ENCODE measurements around the gene OR52I1. TPM values are rescaled to one million over a fixed set of nuclear protein-coding genes. Genes with fewer than 3 reads are reported as not detected.
A peak's percentile ranks its signal among the peaks of the same experiment; 100 is the strongest.

Gene OR52I1
- total and polyA plus RNA-seq, 2 donors from 2014 or later: not detected

- Histone ChIP-seq H3K9me3 (ENCODE audit: control insufficient read depth in 2 of 3, insufficient read depth in 1 of 3, low read length in 3 of 3) (no peaks in the 10 kb centered on the region), H3K4me3 (ENCODE audit: low read length in 3 of 3) (no peak overlapping the region), H3K9ac (ENCODE audit: low read length in 3 of 3) (no peak overlapping the region), H3K27ac (ENCODE audit: low read depth in 2 of 2, low read length in 2 of 2) (no peak overlapping the region), H3K27me3 (ENCODE audit: control insufficient read depth, insufficient read depth, low read length) (no peaks in the 10 kb centered on the region), H3K36me3 (ENCODE audit: control insufficient read depth in 2 of 3, insufficient read depth in 3 of 3, low read length in 3 of 3) (no peaks in the 10 kb centered on the region), H3K4me1 (ENCODE audit: control insufficient read depth in 2 of 3, insufficient read depth in 2 of 3, low read depth in 1 of 3, low read length in 3 of 3) (no peaks in the 10 kb centered on the region)
- TF ChIP-seq CTCF (IDR thresholded peaks at IDR 0.05; ENCODE audit: borderline replicate concordance, extremely low read depth, insufficient read depth): no peak
- intact Hi-C loops (cut with DNase I): no loop called here
- no peak for DNase-seq
- no peak for FAIRE-seq
Measured at GRCh38 chr11:4547416-4547815, 46.4 kb upstream of the OR52I1 start.

- DNase-seq: peak in 1 of 5 donors; percentile 46
- Histone ChIP-seq H3K9ac (ENCODE audit: low read length in 3 of 3) (no peak overlapping the region), H3K27ac (ENCODE audit: low read depth in 2 of 2, low read length in 2 of 2) (no peak overlapping the region), H3K4me1 (ENCODE audit: control insufficient read depth in 2 of 3, insufficient read depth in 2 of 3, low read depth in 1 of 3, low read length in 3 of 3) (no peaks in the 10 kb centered on the region), H3K27me3 (ENCODE audit: control insufficient read depth, insufficient read depth, low read length) (no peaks in the 10 kb centered on the region), H3K4me3 (ENCODE audit: low read length in 3 of 3) (no peak overlapping the region), H3K9me3 (ENCODE audit: control insufficient read depth in 2 of 3, insufficient read depth in 1 of 3, low read length in 3 of 3) (no peaks in the 10 kb centered on the region), H3K36me3 (ENCODE audit: control insufficient read depth in 2 of 3, insufficient read depth in 3 of 3, low read length in 3 of 3) (no peaks in the 10 kb centered on the region)
- intact Hi-C loops (cut with DNase I): no loop called here
- peak; percentile 21 for TF ChIP-seq CTCF (IDR thresholded peaks at IDR 0.05; ENCODE audit: borderline replicate concordance, extremely low read depth, insufficient read depth)
- no peak for FAIRE-seq
Measured at GRCh38 chr11:4551346-4551979, 42.4 kb upstream of the OR52I1 start.

GRCh38 chr11:4559527-4560440 lies 34.1 kb upstream of the OR52I1 start:
- TF ChIP-seq CTCF (IDR thresholded peaks at IDR 0.05; ENCODE audit: borderline replicate concordance, extremely low read depth, insufficient read depth): no peak
- Histone ChIP-seq H3K4me1 (ENCODE audit: control insufficient read depth in 2 of 3, insufficient read depth in 2 of 3, low read depth in 1 of 3, low read length in 3 of 3) (peaks cover 0 to 7% (median 0%) of the 10 kb centered on the region in 3 donors), H3K36me3 (ENCODE audit: control insufficient read depth in 2 of 3, insufficient read depth in 3 of 3, low read length in 3 of 3) (no peaks in the 10 kb centered on the region), H3K9me3 (ENCODE audit: control insufficient read depth in 2 of 3, insufficient read depth in 1 of 3, low read length in 3 of 3) (peaks cover 0 to 2% (median 0%) of the 10 kb centered on the region in 3 donors), H3K4me3 (ENCODE audit: low read length in 3 of 3) (no peak overlapping the region), H3K27me3 (ENCODE audit: control insufficient read depth, insufficient read depth, low read length) (no peaks in the 10 kb centered on the region), H3K27ac (ENCODE audit: low read depth in 2 of 2, low read length in 2 of 2) (peak overlapping the region; percentile 0 to 35), H3K9ac (ENCODE audit: low read length in 3 of 3) (no peak overlapping the region)
- intact Hi-C loops (cut with DNase I): no loop called here
- FAIRE-seq (no peak), DNase-seq (peak in 1 of 5 donors; percentile 12)
